Ovary (tissue), 3 donors: ENCODE data around the gene VCAN.

Source experiments
- EP300 ChIP-seq: sonication (generic); formaldehyde crosslinking; IDR thresholded peaks from one replicate; pipeline ENCODE4 v1.6.1; 2017; ENCODE audit warnings: antibody characterized with exemption
- POLR2A ChIP-seq: fragments of 450-650 bp; IDR thresholded peaks from one replicate; pipeline ENCODE4 v1.6.1; 2017; ENCODE audit warnings: antibody characterized with exemption, mild to moderate bottlenecking, moderate library complexity
- TF ChIP-seq, protein P1 (sequence below), 3 donors: fragments of 450-650 bp in 2 of 3; fragments of 200-600 bp in 1 of 3; IDR thresholded peaks; one replicate each; pipeline versions ENCODE4 v1.5.1 to v1.8.0; 2016 to 2022; ENCODE audit warnings: antibody characterized with exemption in 3 of 3, mild to moderate bottlenecking in 1 of 3
- donor health status: DM: no; HTN: no; CAD: no.

GRCh38 chr5:83433891-83434290 lies 37.7 kb upstream of the VCAN start:
- TF ChIP-seq, protein P1, sequence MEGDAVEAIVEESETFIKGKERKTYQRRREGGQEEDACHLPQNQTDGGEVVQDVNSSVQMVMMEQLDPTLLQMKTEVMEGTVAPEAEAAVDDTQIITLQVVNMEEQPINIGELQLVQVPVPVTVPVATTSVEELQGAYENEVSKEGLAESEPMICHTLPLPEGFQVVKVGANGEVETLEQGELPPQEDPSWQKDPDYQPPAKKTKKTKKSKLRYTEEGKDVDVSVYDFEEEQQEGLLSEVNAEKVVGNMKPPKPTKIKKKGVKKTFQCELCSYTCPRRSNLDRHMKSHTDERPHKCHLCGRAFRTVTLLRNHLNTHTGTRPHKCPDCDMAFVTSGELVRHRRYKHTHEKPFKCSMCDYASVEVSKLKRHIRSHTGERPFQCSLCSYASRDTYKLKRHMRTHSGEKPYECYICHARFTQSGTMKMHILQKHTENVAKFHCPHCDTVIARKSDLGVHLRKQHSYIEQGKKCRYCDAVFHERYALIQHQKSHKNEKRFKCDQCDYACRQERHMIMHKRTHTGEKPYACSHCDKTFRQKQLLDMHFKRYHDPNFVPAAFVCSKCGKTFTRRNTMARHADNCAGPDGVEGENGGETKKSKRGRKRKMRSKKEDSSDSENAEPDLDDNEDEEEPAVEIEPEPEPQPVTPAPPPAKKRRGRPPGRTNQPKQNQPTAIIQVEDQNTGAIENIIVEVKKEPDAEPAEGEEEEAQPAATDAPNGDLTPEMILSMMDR (IDR thresholded peaks at IDR 0.05), result no peak
- no peak for TF ChIP-seq EP300
- no peak for TF ChIP-seq POLR2A
